Uterus (tissue), 4 donors: Measurements from ENCODE around the gene MAP3K20. TPM values are rescaled to one million over a fixed set of nuclear protein-coding genes. Genes with fewer than 3 reads are reported as not detected.
A peak's percentile ranks its signal among the peaks of the same experiment; 100 is the strongest.

ENCODE experiments used
- DNase-seq, 2 donors: peaks; one replicate each; pipeline ENCODE4 v3.0.0-alpha.2; 2019 to 2020
- H3K27ac ChIP-seq, 2 donors: fragments of 200-600 bp; sonication (generic); 1 replicate in 1 of 2; 2 replicates in 1 of 2; pipeline ENCODE4 v1.5.1; 2016 to 2018
- H3K27me3 ChIP-seq, 2 donors: fragments of 200-600 bp; sonication (generic); one replicate each; pipeline ENCODE4 v1.5.1; 2018 to 2019; ENCODE audit warnings: control low read depth in 1 of 2
- H3K36me3 ChIP-seq, 2 donors: fragments of 200-600 bp; sonication (generic); one replicate each; pipeline ENCODE4 v1.5.1; 2019; ENCODE audit warnings: control low read depth in 1 of 2
- H3K4me1 ChIP-seq, 2 donors: fragments of 200-600 bp; sonication (generic); one replicate each; pipeline ENCODE4 v1.5.1; 2018 to 2019; ENCODE audit warnings: control low read depth in 1 of 2
- H3K4me3 ChIP-seq, 2 donors: fragments of 200-600 bp; sonication (generic); 1 replicate in 1 of 2; 2 replicates in 1 of 2; pipeline ENCODE4 v1.5.1; 2018 to 2019; ENCODE audit warnings: mild to moderate bottlenecking in 1 of 2
- H3K9me3 ChIP-seq, 2 donors: fragments of 200-600 bp; sonication (generic); one replicate each; pipeline ENCODE4 v1.5.1; 2019; ENCODE audit warnings: control low read depth in 1 of 2
- CTCF ChIP-seq, 4 experiments: fragments of 200-600 bp in 2 of 4; fragments of 450-650 bp in 2 of 4; sonication (generic) in 2 of 4; IDR thresholded peaks; one replicate each; pipeline ENCODE4 v1.5.1; 2016 to 2019; ENCODE audit warnings: antibody characterized with exemption in 4 of 4, mild to moderate bottlenecking in 2 of 4, moderate library complexity in 1 of 4
- POLR2A ChIP-seq, 2 donors: fragments of 450-650 bp; IDR thresholded peaks; one replicate each; pipeline ENCODE4 v1.6.1; 2016; ENCODE audit warnings: antibody characterized with exemption in 2 of 2, mild to moderate bottlenecking in 1 of 2, moderate library complexity in 1 of 2
- intact Hi-C: fragments of 100-400 bp; cut with DNase I; formaldehyde crosslinking; loops from one replicate; pipeline ENCODE4 v1.15.1; 2023; ENCODE audit warnings: low total_unique reads
- total RNA-seq, 4 donors: library from RNA; depleted of rRNA in 3 of 4; stranded (reverse); fragments of >200 nt in 3 of 4; gene quantifications; one replicate each; pipeline versions ENCODE4 v1.1.0 to v1.2.4, GENCODE V29; 2014 to 2023
- donor health status: DM: yes; HTN: yes; CAD: no.

Gene MAP3K20
- total RNA-seq, result 100 to 1,000 TPM in 2 of 4 donors, 10 to 100 TPM in 2; 47.6 to 183 (median 124) TPM

GRCh38 chr2:173075781-173076580 is at the start of gene MAP3K20:
Gene MAP3K20 (plus strand): TSS chr2:173075846. CDS start chr2:173091032, 15,186 bp downstream.
- Histone ChIP-seq H3K27me3 (no peaks in the 10 kb centered on the region), H3K9me3 (no peaks in the 10 kb centered on the region), H3K27ac (peak within 1 kb of the TSS; percentile 98 to 99), H3K4me3 (peak within 1 kb of the TSS; percentile 63 to 74), H3K4me1 (no peaks in the 10 kb centered on the region), H3K36me3 (no peaks in the 10 kb centered on the region)
- peak; percentile 83 to 84 for DNase-seq
- peak; percentile 57 to 91 for TF ChIP-seq POLR2A (IDR thresholded peaks at IDR 0.05)
- peak; percentile 57 to 78 (median 71) for TF ChIP-seq CTCF (IDR thresholded peaks at IDR 0.05)
- intact Hi-C loops, result no loop called here

GRCh38 chr2:173026479-173026878 is 49.2 kb upstream of the MAP3K20 start:
- H3K4me3 ChIP-seq, result no peak overlapping the region
- H3K27me3 ChIP-seq, result no peaks in the 10 kb centered on the region
- H3K36me3 ChIP-seq, result no peaks in the 10 kb centered on the region
- peak overlapping the region; percentile 84 to 95 for H3K27ac ChIP-seq
- intact Hi-C loops, result loop anchor here (5.0 kb wide), 1 partner anchor 186 kb away; no protein-coding TSS in a partner anchor
- TF ChIP-seq POLR2A (IDR thresholded peaks at IDR 0.05) (no peak), CTCF (IDR thresholded peaks at IDR 0.05) (no peak)
- no peaks in the 10 kb centered on the region for H3K4me1 ChIP-seq
- DNase-seq, result no peak
- no peaks in the 10 kb centered on the region for H3K9me3 ChIP-seq

GRCh38 chr2:173027181-173028128 is 48.2 kb upstream of the MAP3K20 start:
- Histone ChIP-seq H3K4me3 (no peak overlapping the region), H3K36me3 (no peaks in the 10 kb centered on the region), H3K27me3 (no peaks in the 10 kb centered on the region), H3K9me3 (no peaks in the 10 kb centered on the region), H3K4me1 (no peaks in the 10 kb centered on the region), H3K27ac (peak overlapping the region; percentile 84 to 95)
- TF ChIP-seq CTCF (IDR thresholded peaks at IDR 0.05), result peak; percentile 90 to 97 (median 94)
- TF ChIP-seq POLR2A (IDR thresholded peaks at IDR 0.05), result no peak
- peak; percentile 81 to 96 for DNase-seq
- intact Hi-C loops, result loop anchor here (5.0 kb wide), 1 partner anchor 185 kb away; no protein-coding TSS in a partner anchor

- Histone ChIP-seq H3K27me3 (no peaks in the 10 kb centered on the region), H3K27ac (peak overlapping the region; percentile 84 to 95), H3K9me3 (no peaks in the 10 kb centered on the region), H3K4me1 (no peaks in the 10 kb centered on the region), H3K4me3 (no peak overlapping the region), H3K36me3 (no peaks in the 10 kb centered on the region)
- intact Hi-C loops, result loop anchor here (5.0 kb wide), 1 partner anchor 184 kb away; no protein-coding TSS in a partner anchor
- TF ChIP-seq CTCF (IDR thresholded peaks at IDR 0.05) (no peak), POLR2A (IDR thresholded peaks at IDR 0.05) (no peak)
- no peak for DNase-seq
Measured at GRCh38 chr2:173028141-173028540, 47.5 kb upstream of the MAP3K20 start.
